Measurements from ENCODE around the gene RNF113B.

GRCh38 chr13:98200211-98200878 lies 23.3 kb upstream of the RNF113B start:
- TF ChIP-seq CTCF (IDR thresholded peaks at IDR 0.05) = no peak
- TF ChIP-seq POLR2A (IDR thresholded peaks at IDR 0.05) = no peak

Measured in Peyer's patch (tissue), 4 donors.